ENCODE results near the gene CHCHD6. TPM values are rescaled to one million over a fixed set of nuclear protein-coding genes. Genes with fewer than 3 reads are reported as not detected.

CHCHD6 gene
- total RNA-seq, 1 experiment from 2014 or later: 36.3 TPM

DNA sequence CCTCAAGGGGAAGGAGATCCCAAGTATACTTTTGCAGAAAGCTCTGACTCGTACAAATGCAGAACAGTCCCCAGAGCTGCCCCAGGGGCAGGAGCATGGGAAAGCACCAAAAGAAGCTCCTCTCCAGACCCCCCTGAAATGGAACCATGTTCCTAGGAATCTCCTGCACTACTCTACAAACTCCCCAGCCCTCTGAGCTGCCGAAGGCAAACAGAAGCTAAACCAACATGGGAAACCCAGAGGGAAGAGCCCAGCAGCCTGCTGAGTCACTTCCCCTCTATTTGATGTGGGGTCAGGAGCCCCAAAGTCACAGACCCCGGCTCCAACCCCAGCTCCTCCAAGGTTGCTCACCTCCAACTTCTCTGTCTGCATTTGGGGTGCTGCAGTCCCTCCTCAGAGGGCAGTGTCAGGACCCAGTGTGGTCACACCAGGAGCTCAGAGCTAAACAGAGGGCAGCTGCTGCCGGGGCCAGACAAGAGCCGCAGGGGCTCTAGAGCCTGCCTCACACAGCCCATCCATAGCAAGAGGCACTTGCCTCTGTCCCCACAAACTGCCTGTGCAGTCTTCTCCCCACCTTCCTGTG is 275.1 kb downstream of the CHCHD6 start:
- intact Hi-C loops (cut with micrococcal nuclease): no loop called here
- BruUV-seq (replicated peaks): no TSS peak
- no peaks in the 10 kb centered on the region for H4K20me1 ChIP-seq (ENCODE audit: insufficient read depth)
- no peak overlapping the region for H2AFZ ChIP-seq (ENCODE audit: low read depth, low read length, poor library complexity, severe bottlenecking)
- no peaks in the 10 kb centered on the region for H3K36me3 ChIP-seq (ENCODE audit: control insufficient read depth in 1 of 2, insufficient read depth in 2 of 2, low read length in 2 of 2)
- H3K27ac ChIP-seq (ENCODE audit: low read depth, low read length): no peak overlapping the region
- ChIA-PET RAD21 (ENCODE audit: low non-redundant PET in 1 of 2, low total read pairs in 2 of 2, uncharacterized antibody in 2 of 2, unreplicated experiment in 2 of 2) (no interaction called here), CTCF (no interaction called here), POLR2A (no interaction called here)
- no peak overlapping the region for H3K9ac ChIP-seq (ENCODE audit: low read length)
- H3K79me2 ChIP-seq (ENCODE audit: insufficient read depth, low read length): peaks cover 6% of the 10 kb centered on the region
- H3K9me2 ChIP-seq (ENCODE audit: insufficient read depth): no peaks in the 10 kb centered on the region
- H3K27me3 ChIP-seq (ENCODE audit: insufficient read depth, low read length): no peaks in the 10 kb centered on the region
- peaks cover 7 to 8% of the 10 kb centered on the region in 2 experiments; a peak in 3 of 4 replicates for H3K9me3 ChIP-seq (ENCODE audit: control insufficient read depth in 1 of 2, insufficient read depth in 1 of 2, low read depth in 1 of 2, low read length in 2 of 2)
- DNase-seq (ENCODE audit: low read depth, low spot score) (no peak), ATAC-seq (no peak)
- no peak overlapping the region for H3K4me3 ChIP-seq (replicated peaks in 1 of 2; ENCODE audit: low read depth in 1 of 2, low read length in 2 of 2)
- H3K4me1 ChIP-seq (ENCODE audit: control insufficient read depth in 1 of 2, insufficient read depth in 2 of 2, low read length in 2 of 2): peaks cover 2 to 14% of the 10 kb centered on the region in 2 experiments; a peak in 3 of 4 replicates
- no peak overlapping the region for H3K4me2 ChIP-seq (ENCODE audit: low read length)
- TF ChIP-seq FOSL1 (IDR thresholded peaks at IDR 0.05; ENCODE audit: low read depth): no peak

GRCh38 chr3:126980266-126980811 is 276.3 kb downstream of the CHCHD6 start:
- no peaks in the 10 kb centered on the region for H4K20me1 ChIP-seq (ENCODE audit: insufficient read depth)
- DNase-seq (ENCODE audit: low read depth, low spot score) (no peak), ATAC-seq (no peak)
- no peak overlapping the region for H2AFZ ChIP-seq (ENCODE audit: low read depth, low read length, poor library complexity, severe bottlenecking)
- H3K4me2 ChIP-seq (ENCODE audit: low read length): no peak overlapping the region
- H3K27ac ChIP-seq (ENCODE audit: low read depth, low read length): no peak overlapping the region
- ChIA-PET POLR2A (no interaction called here), CTCF (no interaction called here), RAD21 (ENCODE audit: low non-redundant PET in 1 of 2, low total read pairs in 2 of 2, uncharacterized antibody in 2 of 2, unreplicated experiment in 2 of 2) (no interaction called here)
- H3K4me1 ChIP-seq (ENCODE audit: control insufficient read depth in 1 of 2, insufficient read depth in 2 of 2, low read length in 2 of 2): peaks cover 2 to 19% of the 10 kb centered on the region in 2 experiments; a peak in 3 of 4 replicates
- H3K27me3 ChIP-seq (ENCODE audit: insufficient read depth, low read length): no peaks in the 10 kb centered on the region
- peaks cover 18% of the 10 kb centered on the region for H3K79me2 ChIP-seq (ENCODE audit: insufficient read depth, low read length)
- no peaks in the 10 kb centered on the region; a peak in 1 of 4 replicates for H3K9me3 ChIP-seq (ENCODE audit: control insufficient read depth in 1 of 2, insufficient read depth in 1 of 2, low read depth in 1 of 2, low read length in 2 of 2)
- H3K36me3 ChIP-seq (ENCODE audit: control insufficient read depth in 1 of 2, insufficient read depth in 2 of 2, low read length in 2 of 2): no peaks in the 10 kb centered on the region
- intact Hi-C loops (cut with micrococcal nuclease): loop anchor here (5.0 to 10.0 kb wide), 2 partner anchors 322 to 474 kb away; no protein-coding TSS in a partner anchor
- H3K9me2 ChIP-seq (ENCODE audit: insufficient read depth): no peaks in the 10 kb centered on the region
- no peak overlapping the region for H3K9ac ChIP-seq (ENCODE audit: low read length)
- no peak overlapping the region for H3K4me3 ChIP-seq (replicated peaks in 1 of 2; ENCODE audit: low read depth in 1 of 2, low read length in 2 of 2)
- BruUV-seq (replicated peaks): no TSS peak
- TF ChIP-seq EZH2 (IDR thresholded peaks at IDR 0.05) (no peak), CTCF (IDR thresholded peaks at IDR 0.05 in 2 of 3, conservative IDR thresholded peaks at IDR 0.05 in 1 of 3; ENCODE audit: borderline replicate concordance in 1 of 3, insufficient read depth in 1 of 3, low read depth in 2 of 3, low read length in 2 of 3) (no peak), REST (IDR thresholded peaks at IDR 0.05; ENCODE audit: low read depth) (no peak), FOSL1 (IDR thresholded peaks at IDR 0.05; ENCODE audit: low read depth) (no peak), YY1 (IDR thresholded peaks at IDR 0.05; ENCODE audit: extremely low read depth, insufficient replicate concordance, low read depth, low read length) (no peak), JUND (IDR thresholded peaks at IDR 0.05) (no peak), TCF7L2 (IDR thresholded peaks at IDR 0.05; ENCODE audit: borderline replicate concordance, extremely low read depth, insufficient read depth, insufficient read length) (no peak), ZNF274 (IDR thresholded peaks at IDR 0.05; ENCODE audit: low read depth, low read length) (no peak), CBX3 (IDR thresholded peaks at IDR 0.05; ENCODE audit: low read depth) (no peak)

Measured in HCT116 (cell line).